Memory B cell (primary cell): ENCODE measurements around the gene OR2AT4.
"Not testable (repeated sequence)": the region's sequence is repeated elsewhere in the genome, so short reads cannot be mapped to it uniquely, and the experiment has no call there.

ENCODE experiments used
- ATAC-seq: fragments of 150-1000 bp; cut with Tn5 transposase; 2 replicates; pipeline ENCODE4 v1.10.0; 2021; ENCODE audit warnings: low read depth, mild to moderate bottlenecking, moderate library complexity
- DNase-seq, 2 donors: peaks; one replicate each; pipeline ENCODE4 v3.0.0; 2022; ENCODE audit warnings: low spot score in 2 of 2
- H3K27ac Mint-ChIP-seq: one replicate; pipeline ENCODE4 v1.8.0; 2022; ENCODE audit warnings: mild to moderate bottlenecking, moderate library complexity, mixed read lengths
- H3K27me3 Mint-ChIP-seq: one replicate; pipeline ENCODE4 v1.8.0; 2022; ENCODE audit warnings: mixed read lengths
- H3K36me3 Mint-ChIP-seq: one replicate; pipeline ENCODE4 v1.8.0; 2022; ENCODE audit warnings: mild to moderate bottlenecking, mixed read lengths
- H3K4me1 Mint-ChIP-seq: one replicate; pipeline ENCODE4 v1.8.0; 2022; ENCODE audit warnings: mixed read lengths
- H3K4me3 Mint-ChIP-seq: one replicate; pipeline ENCODE4 v1.8.0; 2022; ENCODE audit warnings: mild to moderate bottlenecking, moderate library complexity, mixed read lengths
- H3K9me3 Mint-ChIP-seq: one replicate; pipeline ENCODE4 v1.8.0; 2022; ENCODE audit warnings: mixed read lengths

The OR2AT4 gene

GRCh38 chr11:75118577-75118976 lies 21.9 kb upstream of the OR2AT4 start:
- peaks cover 9% of the 10 kb centered on the region for H3K9me3 Mint-ChIP-seq
- H3K4me3 Mint-ChIP-seq = no peak overlapping the region
- H3K27ac Mint-ChIP-seq = no peak overlapping the region
- H3K36me3 Mint-ChIP-seq = no peaks in the 10 kb centered on the region
- no peak for DNase-seq
- ATAC-seq = no peak
- peaks cover 18% of the 10 kb centered on the region for H3K27me3 Mint-ChIP-seq
- no peaks in the 10 kb centered on the region for H3K4me1 Mint-ChIP-seq

GRCh38 chr11:75114465-75114864 lies 17.8 kb upstream of the OR2AT4 start:
- no peak overlapping the region for H3K27ac Mint-ChIP-seq
- H3K36me3 Mint-ChIP-seq = no peaks in the 10 kb centered on the region
- peaks cover 21% of the 10 kb centered on the region for H3K27me3 Mint-ChIP-seq
- ATAC-seq (no peak), DNase-seq (no peak)
- H3K4me3 Mint-ChIP-seq = no peak overlapping the region
- no peaks in the 10 kb centered on the region for H3K4me1 Mint-ChIP-seq
- H3K9me3 Mint-ChIP-seq = peaks cover 23% of the 10 kb centered on the region

- no peak for DNase-seq
- Mint-ChIP-seq H3K27me3 (peaks cover 16% of the 10 kb centered on the region), H3K4me3 (no peak overlapping the region), H3K4me1 (no peaks in the 10 kb centered on the region), H3K36me3 (no peaks in the 10 kb centered on the region), H3K27ac (no peak overlapping the region), H3K9me3 (peaks cover 21% of the 10 kb centered on the region)
- no peak for ATAC-seq
These were observed 16.4 kb upstream of the OR2AT4 start for GRCh38 chr11:75113030-75113429.

- peaks cover 21% of the 10 kb centered on the region for H3K9me3 Mint-ChIP-seq
- DNase-seq = no peak
- H3K27me3 Mint-ChIP-seq = peaks cover 16% of the 10 kb centered on the region
- no peaks in the 10 kb centered on the region for H3K36me3 Mint-ChIP-seq
- H3K4me1 Mint-ChIP-seq = no peaks in the 10 kb centered on the region
- H3K4me3 Mint-ChIP-seq = no peak overlapping the region
- no peak overlapping the region for H3K27ac Mint-ChIP-seq
- no peak for ATAC-seq
These were observed 15.5 kb upstream of the OR2AT4 start for GRCh38 chr11:75112200-75112599.

GRCh38 chr11:75107187-75107586 lies 10.5 kb upstream of the OR2AT4 start:
- Mint-ChIP-seq H3K4me3 (no peak overlapping the region), H3K4me1 (no peaks in the 10 kb centered on the region), H3K36me3 (no peaks in the 10 kb centered on the region), H3K27me3 (peaks cover 10% of the 10 kb centered on the region), H3K9me3 (peaks cover 9% of the 10 kb centered on the region), H3K27ac (no peak overlapping the region)
- no peak for ATAC-seq
- DNase-seq = no peak

- H3K36me3 Mint-ChIP-seq, H3K27ac Mint-ChIP-seq, DNase-seq, H3K9me3 Mint-ChIP-seq, H3K4me1 Mint-ChIP-seq, ATAC-seq, H3K4me3 Mint-ChIP-seq: not testable (repeated sequence)
- H3K27me3 Mint-ChIP-seq = peaks cover 12% of the 10 kb centered on the region
These were observed 9.4 kb upstream of the OR2AT4 start for GRCh38 chr11:75105967-75106681.

- peaks cover 12% of the 10 kb centered on the region for H3K27me3 Mint-ChIP-seq
- no peak for DNase-seq
- H3K4me1 Mint-ChIP-seq = no peaks in the 10 kb centered on the region
- H3K36me3 Mint-ChIP-seq = no peaks in the 10 kb centered on the region
- no peak overlapping the region for H3K4me3 Mint-ChIP-seq
- no peak overlapping the region for H3K27ac Mint-ChIP-seq
- no peak for ATAC-seq
- peaks cover 3% of the 10 kb centered on the region for H3K9me3 Mint-ChIP-seq
These were observed 8.8 kb upstream of the OR2AT4 start for GRCh38 chr11:75105462-75105925.

- Mint-ChIP-seq H3K27ac (no peak overlapping the region), H3K27me3 (peaks cover 11% of the 10 kb centered on the region), H3K9me3 (no peaks in the 10 kb centered on the region), H3K4me3 (no peak overlapping the region), H3K4me1 (no peaks in the 10 kb centered on the region), H3K36me3 (no peaks in the 10 kb centered on the region)
- DNase-seq (no peak), ATAC-seq (no peak)
These were observed 6.8 kb upstream of the OR2AT4 start for GRCh38 chr11:75103380-75104026.

GRCh38 chr11:75101424-75102128 lies 4.9 kb upstream of the OR2AT4 start:
- Mint-ChIP-seq H3K27me3 (peaks cover 13% of the 10 kb centered on the region), H3K36me3 (no peaks in the 10 kb centered on the region), H3K27ac (no peak overlapping the region), H3K9me3 (no peaks in the 10 kb centered on the region), H3K4me1 (no peaks in the 10 kb centered on the region), H3K4me3 (no peak overlapping the region)
- DNase-seq (no peak), ATAC-seq (no peak)

GRCh38 chr11:75100314-75100713 lies 3.6 kb upstream of the OR2AT4 start:
- ATAC-seq = peak; percentile 73
- DNase-seq = no peak
- Mint-ChIP-seq H3K36me3 (no peaks in the 10 kb centered on the region), H3K9me3 (no peaks in the 10 kb centered on the region), H3K27ac (no peak overlapping the region), H3K4me3 (no peak overlapping the region), H3K27me3 (peaks cover 17% of the 10 kb centered on the region), H3K4me1 (no peaks in the 10 kb centered on the region)

- Mint-ChIP-seq H3K9me3 (no peaks in the 10 kb centered on the region), H3K36me3 (no peaks in the 10 kb centered on the region), H3K4me1 (no peaks in the 10 kb centered on the region), H3K27ac (no peak overlapping the region), H3K27me3 (peaks cover 17% of the 10 kb centered on the region), H3K4me3 (no peak overlapping the region)
- DNase-seq (no peak), ATAC-seq (no peak)
These were observed 3.0 kb upstream of the OR2AT4 start for GRCh38 chr11:75099635-75100034.

GRCh38 chr11:75098835-75099439 lies 2.3 kb upstream of the OR2AT4 start:
- not testable (repeated sequence) for H3K4me3 Mint-ChIP-seq, H3K9me3 Mint-ChIP-seq, H3K27ac Mint-ChIP-seq, H3K36me3 Mint-ChIP-seq, H3K4me1 Mint-ChIP-seq, ATAC-seq, DNase-seq
- H3K27me3 Mint-ChIP-seq = peaks cover 17% of the 10 kb centered on the region

GRCh38 chr11:75098181-75098580 lies 1.5 kb upstream of the OR2AT4 start:
- H3K4me1 Mint-ChIP-seq, H3K9me3 Mint-ChIP-seq, H3K27ac Mint-ChIP-seq, DNase-seq, ATAC-seq, H3K4me3 Mint-ChIP-seq, H3K36me3 Mint-ChIP-seq: not testable (repeated sequence)
- peaks cover 14% of the 10 kb centered on the region for H3K27me3 Mint-ChIP-seq

- no peaks in the 10 kb centered on the region for H3K9me3 Mint-ChIP-seq
- H3K36me3 Mint-ChIP-seq = no peaks in the 10 kb centered on the region
- H3K4me3 Mint-ChIP-seq = no peak overlapping the region
- ATAC-seq (no peak), DNase-seq (no peak)
- H3K4me1 Mint-ChIP-seq = no peaks in the 10 kb centered on the region
- H3K27me3 Mint-ChIP-seq = peaks cover 14% of the 10 kb centered on the region
- H3K27ac Mint-ChIP-seq = no peak overlapping the region
These were observed 489 bp upstream of the OR2AT4 start for GRCh38 chr11:75097173-75097557.
